GM12878 (cell line): ENCODE results near the gene GSG1L.

ENCODE experiments used
- BCL11A ChIP-seq: IDR thresholded peaks from 2 replicates; pipeline ENCODE4 v1.6.1; 2011; ENCODE audit warnings: low read depth, low read length
- CBFB ChIP-seq: IDR thresholded peaks from 2 replicates; pipeline ENCODE4 v1.6.1; 2016; ENCODE audit warnings: antibody characterized with exemption, low read depth
- KLF5 ChIP-seq: fragments of 450-650 bp; IDR thresholded peaks from 2 replicates; pipeline ENCODE4 v1.6.1; 2014; ENCODE audit warnings: mild to moderate bottlenecking; ENCODE audit not compliant: partially characterized antibody
- MXI1 ChIP-seq: fragments of 150-350 bp; IDR thresholded peaks from 2 replicates; pipeline ENCODE4 v1.6.1; 2011; ENCODE audit warnings: low read depth, mild to moderate bottlenecking, inconsistent platforms, low read length, improper control_type of control experiment
- MYC ChIP-seq: IDR thresholded peaks from 2 replicates; pipeline ENCODE4 v1.6.1; 2011; ENCODE audit warnings: mild to moderate bottlenecking, low read length, moderate library complexity, inconsistent platforms; ENCODE audit not compliant: insufficient read depth, insufficient replicate concordance, insufficient read length, severe bottlenecking
- POLR2A ChIP-seq: IDR thresholded peaks from 2 replicates; pipeline ENCODE4 v1.6.1; 2011; ENCODE audit warnings: low read depth, mild to moderate bottlenecking, low read length
- TCF12 ChIP-seq: IDR thresholded peaks from 2 replicates; pipeline ENCODE4 v1.6.1; 2011; ENCODE audit warnings: low read depth, mild to moderate bottlenecking, low read length
- TF ChIP-seq, protein P1 (sequence below), 3 experiments: IDR thresholded peaks in 2 of 3; conservative IDR thresholded peaks in 1 of 3; 2 replicates each; pipeline ENCODE4 v1.5.1; 2011; ENCODE audit warnings: low read depth in 3 of 3, low read length in 3 of 3, mild to moderate bottlenecking in 3 of 3, control low read depth in 2 of 3, moderate library complexity in 2 of 3, inconsistent platforms in 1 of 3, mixed read lengths in 1 of 3; ENCODE audit not compliant: control insufficient read depth in 2 of 3, insufficient read depth in 1 of 3; ENCODE audit errors: extremely low read depth in 1 of 3
- TF ChIP-seq, protein P2 (sequence below): fragments of 450-650 bp; formaldehyde crosslinking; IDR thresholded peaks from 2 replicates; pipeline ENCODE4 v1.5.0; 2022; ENCODE audit warnings: mild to moderate bottlenecking, missing genetic modification characterization

DNA sequence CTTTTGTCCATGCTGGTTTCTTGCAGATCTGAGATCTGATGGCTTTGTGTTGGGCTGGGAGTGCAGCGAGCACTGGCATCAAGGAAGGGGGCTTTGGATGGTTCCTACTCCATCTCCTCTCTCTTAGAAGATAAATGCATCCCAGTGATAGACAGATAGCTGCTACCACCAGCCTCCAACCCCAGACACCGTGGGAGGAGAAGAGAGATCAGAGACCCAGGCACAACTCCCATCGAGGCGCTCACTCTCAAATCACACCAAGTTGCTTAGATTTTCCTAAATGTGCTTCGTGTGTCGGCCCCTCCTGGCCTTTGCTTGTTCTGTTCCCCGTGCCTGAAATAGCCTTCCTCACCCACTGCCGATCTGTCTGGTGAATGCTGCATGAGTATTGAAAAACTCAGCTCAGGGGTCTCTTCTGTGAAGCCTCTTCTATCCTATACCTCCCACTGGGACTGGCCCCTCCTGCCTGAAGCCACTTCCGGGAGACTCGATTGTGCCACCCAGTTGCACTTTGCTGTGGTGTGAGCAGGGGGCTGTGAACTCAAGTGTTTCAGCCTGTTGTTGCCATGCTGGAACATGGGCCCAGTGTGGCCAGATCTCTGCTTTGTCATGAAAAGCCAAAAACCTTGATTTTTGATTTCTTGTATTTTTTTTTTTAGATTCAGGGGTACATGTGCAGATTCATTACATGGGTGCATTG, 242.7 kb downstream of the GSG1L start:
- TF ChIP-seq POLR2A, result no peak
- TF ChIP-seq CBFB, result no peak
- no peak for TF ChIP-seq TCF12
- TF ChIP-seq, protein P1, sequence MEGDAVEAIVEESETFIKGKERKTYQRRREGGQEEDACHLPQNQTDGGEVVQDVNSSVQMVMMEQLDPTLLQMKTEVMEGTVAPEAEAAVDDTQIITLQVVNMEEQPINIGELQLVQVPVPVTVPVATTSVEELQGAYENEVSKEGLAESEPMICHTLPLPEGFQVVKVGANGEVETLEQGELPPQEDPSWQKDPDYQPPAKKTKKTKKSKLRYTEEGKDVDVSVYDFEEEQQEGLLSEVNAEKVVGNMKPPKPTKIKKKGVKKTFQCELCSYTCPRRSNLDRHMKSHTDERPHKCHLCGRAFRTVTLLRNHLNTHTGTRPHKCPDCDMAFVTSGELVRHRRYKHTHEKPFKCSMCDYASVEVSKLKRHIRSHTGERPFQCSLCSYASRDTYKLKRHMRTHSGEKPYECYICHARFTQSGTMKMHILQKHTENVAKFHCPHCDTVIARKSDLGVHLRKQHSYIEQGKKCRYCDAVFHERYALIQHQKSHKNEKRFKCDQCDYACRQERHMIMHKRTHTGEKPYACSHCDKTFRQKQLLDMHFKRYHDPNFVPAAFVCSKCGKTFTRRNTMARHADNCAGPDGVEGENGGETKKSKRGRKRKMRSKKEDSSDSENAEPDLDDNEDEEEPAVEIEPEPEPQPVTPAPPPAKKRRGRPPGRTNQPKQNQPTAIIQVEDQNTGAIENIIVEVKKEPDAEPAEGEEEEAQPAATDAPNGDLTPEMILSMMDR (IDR thresholded peaks at IDR 0.05 in 2 of 3, conservative IDR thresholded peaks at IDR 0.05 in 1 of 3; ENCODE audit: control insufficient read depth in 2 of 3, extremely low read depth in 1 of 3, insufficient read depth in 1 of 3, low read depth in 3 of 3, low read length in 3 of 3), result no peak
- no peak for TF ChIP-seq BCL11A
- TF ChIP-seq, protein P2, sequence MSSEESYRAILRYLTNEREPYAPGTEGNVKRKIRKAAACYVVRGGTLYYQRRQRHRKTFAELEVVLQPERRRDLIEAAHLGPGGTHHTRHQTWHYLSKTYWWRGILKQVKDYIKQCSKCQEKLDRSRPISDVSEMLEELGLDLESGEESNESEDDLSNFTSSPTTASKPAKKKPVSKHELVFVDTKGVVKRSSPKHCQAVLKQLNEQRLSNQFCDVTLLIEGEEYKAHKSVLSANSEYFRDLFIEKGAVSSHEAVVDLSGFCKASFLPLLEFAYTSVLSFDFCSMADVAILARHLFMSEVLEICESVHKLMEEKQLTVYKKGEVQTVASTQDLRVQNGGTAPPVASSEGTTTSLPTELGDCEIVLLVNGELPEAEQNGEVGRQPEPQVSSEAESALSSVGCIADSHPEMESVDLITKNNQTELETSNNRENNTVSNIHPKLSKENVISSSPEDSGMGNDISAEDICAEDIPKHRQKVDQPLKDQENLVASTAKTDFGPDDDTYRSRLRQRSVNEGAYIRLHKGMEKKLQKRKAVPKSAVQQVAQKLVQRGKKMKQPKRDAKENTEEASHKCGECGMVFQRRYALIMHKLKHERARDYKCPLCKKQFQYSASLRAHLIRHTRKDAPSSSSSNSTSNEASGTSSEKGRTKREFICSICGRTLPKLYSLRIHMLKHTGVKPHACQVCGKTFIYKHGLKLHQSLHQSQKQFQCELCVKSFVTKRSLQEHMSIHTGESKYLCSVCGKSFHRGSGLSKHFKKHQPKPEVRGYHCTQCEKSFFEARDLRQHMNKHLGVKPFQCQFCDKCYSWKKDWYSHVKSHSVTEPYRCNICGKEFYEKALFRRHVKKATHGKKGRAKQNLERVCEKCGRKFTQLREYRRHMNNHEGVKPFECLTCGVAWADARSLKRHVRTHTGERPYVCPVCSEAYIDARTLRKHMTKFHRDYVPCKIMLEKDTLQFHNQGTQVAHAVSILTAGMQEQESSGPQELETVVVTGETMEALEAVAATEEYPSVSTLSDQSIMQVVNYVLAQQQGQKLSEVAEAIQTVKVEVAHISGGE (CRISPR knock-in tag), result no peak
- TF ChIP-seq KLF5, result no peak
- TF ChIP-seq MYC, result no peak
- TF ChIP-seq MXI1, result no peak
